ENCODE data around the gene VIM. TPM values are rescaled to one million over a fixed set of nuclear protein-coding genes. Genes with fewer than 3 reads are reported as not detected.

Gene VIM
- polyA plus RNA-seq, 1 donor (not counting 4 experiments of a cell fraction or from before 2014, with no cell fraction given): 495 TPM

- DNase-seq (ENCODE audit: low read depth, low spot score) (no peak), FAIRE-seq (no peak)
- no peaks in the 10 kb centered on the region for H4K20me1 ChIP-seq (ENCODE audit: control insufficient read depth, extremely low read depth, insufficient read depth, low read length)
- H2AFZ ChIP-seq (ENCODE audit: control insufficient read depth, low read length): no peak overlapping the region
- H3K9me3 ChIP-seq (ENCODE audit: control insufficient read depth, low read depth, low read length): no peaks in the 10 kb centered on the region
- H3K27ac ChIP-seq (ENCODE audit: control insufficient read depth, insufficient read depth, low read length): no peak overlapping the region
- peaks cover 3% of the 10 kb centered on the region for H3K79me2 ChIP-seq (ENCODE audit: control insufficient read depth, insufficient read depth, low read length)
- H3K9me1 ChIP-seq (ENCODE audit: control insufficient read depth, extremely low read depth, insufficient read depth, low read length): no peaks in the 10 kb centered on the region
- no peak for TF ChIP-seq EZH2 (IDR thresholded peaks at IDR 0.05; ENCODE audit: low read length)
- TF ChIP-seq CTCF (optimal IDR thresholded peaks at IDR 0.05 in 1 of 3, IDR thresholded peaks at IDR 0.05 in 1 of 3, conservative IDR thresholded peaks at IDR 0.05 in 1 of 3; ENCODE audit: extremely low read depth in 1 of 3, insufficient read depth in 2 of 3, low read length in 3 of 3): no peak
- H3K4me2 ChIP-seq (ENCODE audit: control insufficient read depth, extremely low read depth, insufficient read depth, low read depth, low read length): no peak overlapping the region
- no peak overlapping the region for H3K9ac ChIP-seq (ENCODE audit: control insufficient read depth, extremely low read depth, insufficient read depth, low read length)
- peaks cover 19% of the 10 kb centered on the region for H3K4me1 ChIP-seq (ENCODE audit: control insufficient read depth, extremely low read depth, insufficient read depth, low read length)
- dilution Hi-C loops (cut with MboI; ENCODE audit: extremely low pct_ligation_motif_present, low sequenced_read_pairs): no loop called here
- no peaks in the 10 kb centered on the region for H3K27me3 ChIP-seq (ENCODE audit: control insufficient read depth, extremely low read depth, insufficient read depth, low read length)
- no peak overlapping the region for H3K4me3 ChIP-seq (ENCODE audit: control insufficient read depth in 2 of 3, extremely low read depth in 1 of 3, insufficient read depth in 2 of 3, low read depth in 1 of 3, low read length in 3 of 3)
- H3K36me3 ChIP-seq (ENCODE audit: control insufficient read depth in 2 of 2, extremely low read depth in 1 of 2, insufficient read depth in 2 of 2, low read length in 2 of 2): no peaks in the 10 kb centered on the region
Measured at GRCh38 chr10:17202999-17203398, 25.0 kb upstream of the VIM start.

- H3K4me2 ChIP-seq (ENCODE audit: control insufficient read depth, extremely low read depth, insufficient read depth, low read depth, low read length): no peak overlapping the region
- no peaks in the 10 kb centered on the region for H3K27me3 ChIP-seq (ENCODE audit: control insufficient read depth, extremely low read depth, insufficient read depth, low read length)
- H4K20me1 ChIP-seq (ENCODE audit: control insufficient read depth, extremely low read depth, insufficient read depth, low read length): no peaks in the 10 kb centered on the region
- H3K4me3 ChIP-seq (ENCODE audit: control insufficient read depth in 2 of 3, extremely low read depth in 1 of 3, insufficient read depth in 2 of 3, low read depth in 1 of 3, low read length in 3 of 3): no peak overlapping the region
- no peaks in the 10 kb centered on the region for H3K9me3 ChIP-seq (ENCODE audit: control insufficient read depth, low read depth, low read length)
- dilution Hi-C loops (cut with MboI; ENCODE audit: extremely low pct_ligation_motif_present, low sequenced_read_pairs): no loop called here
- H3K4me1 ChIP-seq (ENCODE audit: control insufficient read depth, extremely low read depth, insufficient read depth, low read length): peaks cover 19% of the 10 kb centered on the region
- H2AFZ ChIP-seq (ENCODE audit: control insufficient read depth, low read length): no peak overlapping the region
- DNase-seq (ENCODE audit: low read depth, low spot score) (no peak), FAIRE-seq (no peak)
- peaks cover 3% of the 10 kb centered on the region for H3K79me2 ChIP-seq (ENCODE audit: control insufficient read depth, insufficient read depth, low read length)
- H3K9ac ChIP-seq (ENCODE audit: control insufficient read depth, extremely low read depth, insufficient read depth, low read length): no peak overlapping the region
- TF ChIP-seq EZH2 (IDR thresholded peaks at IDR 0.05; ENCODE audit: low read length) (no peak), CTCF (optimal IDR thresholded peaks at IDR 0.05 in 1 of 3, IDR thresholded peaks at IDR 0.05 in 1 of 3, conservative IDR thresholded peaks at IDR 0.05 in 1 of 3; ENCODE audit: extremely low read depth in 1 of 3, insufficient read depth in 2 of 3, low read length in 3 of 3) (no peak)
- no peaks in the 10 kb centered on the region for H3K9me1 ChIP-seq (ENCODE audit: control insufficient read depth, extremely low read depth, insufficient read depth, low read length)
- H3K27ac ChIP-seq (ENCODE audit: control insufficient read depth, insufficient read depth, low read length): no peak overlapping the region
- H3K36me3 ChIP-seq (ENCODE audit: control insufficient read depth in 2 of 2, extremely low read depth in 1 of 2, insufficient read depth in 2 of 2, low read length in 2 of 2): no peaks in the 10 kb centered on the region
Measured at GRCh38 chr10:17203416-17203815, 24.6 kb upstream of the VIM start.

All from keratinocyte (primary cell).